C4-2B (cell line): ENCODE data around the gene KCNIP4.

Experiments used
- H3K27ac ChIP-seq: fragments of 450-650 bp; 2 replicates; pipeline ENCODE4 v1.5.1; 2017
- ZFX ChIP-seq: fragments of 450-650 bp; IDR thresholded peaks from 2 replicates; pipeline ENCODE4 v1.6.1; 2017
- TF ChIP-seq, protein P1 (sequence below): fragments of 450-650 bp; conservative IDR thresholded peaks from 2 replicates; pipeline ENCODE4 v1.5.1; 2017; ENCODE audit warnings: mild to moderate bottlenecking

Gene KCNIP4

DNA sequence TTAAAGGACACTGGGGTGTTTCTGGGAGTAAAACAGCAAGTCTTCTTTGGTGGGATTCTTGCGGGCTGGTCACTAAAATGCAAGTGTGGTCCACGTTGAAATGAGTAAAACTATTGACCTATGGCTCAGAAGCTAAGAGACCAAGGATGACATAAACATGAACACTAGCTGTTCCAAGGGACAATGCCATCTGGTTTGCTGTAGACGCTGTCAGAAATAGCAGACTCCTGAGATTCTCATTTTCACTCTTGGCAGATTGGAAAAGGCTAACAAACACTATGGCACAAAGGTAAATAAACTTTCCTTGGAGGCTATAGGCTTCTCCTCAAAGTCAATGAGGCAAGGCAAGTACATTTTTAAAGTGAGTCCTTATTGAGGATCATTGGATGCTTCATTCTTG is 343.6 kb downstream of the KCNIP4 start:
- H3K27ac ChIP-seq: no peak overlapping the region
- TF ChIP-seq ZFX: no peak
- TF ChIP-seq, protein P1, sequence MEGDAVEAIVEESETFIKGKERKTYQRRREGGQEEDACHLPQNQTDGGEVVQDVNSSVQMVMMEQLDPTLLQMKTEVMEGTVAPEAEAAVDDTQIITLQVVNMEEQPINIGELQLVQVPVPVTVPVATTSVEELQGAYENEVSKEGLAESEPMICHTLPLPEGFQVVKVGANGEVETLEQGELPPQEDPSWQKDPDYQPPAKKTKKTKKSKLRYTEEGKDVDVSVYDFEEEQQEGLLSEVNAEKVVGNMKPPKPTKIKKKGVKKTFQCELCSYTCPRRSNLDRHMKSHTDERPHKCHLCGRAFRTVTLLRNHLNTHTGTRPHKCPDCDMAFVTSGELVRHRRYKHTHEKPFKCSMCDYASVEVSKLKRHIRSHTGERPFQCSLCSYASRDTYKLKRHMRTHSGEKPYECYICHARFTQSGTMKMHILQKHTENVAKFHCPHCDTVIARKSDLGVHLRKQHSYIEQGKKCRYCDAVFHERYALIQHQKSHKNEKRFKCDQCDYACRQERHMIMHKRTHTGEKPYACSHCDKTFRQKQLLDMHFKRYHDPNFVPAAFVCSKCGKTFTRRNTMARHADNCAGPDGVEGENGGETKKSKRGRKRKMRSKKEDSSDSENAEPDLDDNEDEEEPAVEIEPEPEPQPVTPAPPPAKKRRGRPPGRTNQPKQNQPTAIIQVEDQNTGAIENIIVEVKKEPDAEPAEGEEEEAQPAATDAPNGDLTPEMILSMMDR: no peak

DNA sequence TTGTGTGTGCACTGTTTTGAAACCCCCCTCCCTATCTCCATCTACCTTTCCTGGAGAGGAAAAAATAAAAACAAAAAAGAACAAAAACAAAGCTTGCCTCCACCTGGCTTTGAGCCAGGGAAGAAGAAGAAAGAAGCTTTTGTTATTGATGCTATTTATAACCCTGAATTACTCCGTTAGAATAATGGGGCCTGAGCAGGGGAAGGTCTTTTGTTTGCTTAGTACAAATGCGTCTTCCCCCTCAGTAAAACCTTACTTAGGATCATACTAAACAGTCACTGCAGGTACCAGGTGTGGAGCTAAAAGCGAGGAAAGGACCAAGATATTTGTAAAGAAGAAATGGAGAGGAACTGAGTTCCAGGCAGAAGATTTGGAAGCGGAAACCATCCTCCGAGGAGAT is 352.1 kb downstream of the KCNIP4 start:
- H3K27ac ChIP-seq: no peak overlapping the region
- TF ChIP-seq ZFX: no peak
- TF ChIP-seq, protein P1: no peak

DNA sequence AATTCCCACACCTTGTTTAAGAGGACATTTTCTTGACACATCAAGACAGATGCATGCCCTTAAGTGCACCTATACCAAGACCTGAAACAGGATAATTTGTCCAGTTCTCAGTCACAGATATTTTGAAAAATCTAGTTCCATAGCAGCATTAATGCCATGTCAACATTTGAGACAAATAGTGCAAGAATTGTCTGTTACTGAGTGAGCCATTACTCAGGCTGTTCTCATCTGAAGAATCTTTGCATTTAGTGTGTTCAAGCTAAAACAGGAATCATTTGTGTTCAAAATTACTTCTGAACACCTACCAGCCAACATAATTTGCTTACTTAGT is 354.9 kb downstream of the KCNIP4 start:
- no peak overlapping the region for H3K27ac ChIP-seq
- no peak for TF ChIP-seq ZFX
- TF ChIP-seq, protein P1: no peak

DNA sequence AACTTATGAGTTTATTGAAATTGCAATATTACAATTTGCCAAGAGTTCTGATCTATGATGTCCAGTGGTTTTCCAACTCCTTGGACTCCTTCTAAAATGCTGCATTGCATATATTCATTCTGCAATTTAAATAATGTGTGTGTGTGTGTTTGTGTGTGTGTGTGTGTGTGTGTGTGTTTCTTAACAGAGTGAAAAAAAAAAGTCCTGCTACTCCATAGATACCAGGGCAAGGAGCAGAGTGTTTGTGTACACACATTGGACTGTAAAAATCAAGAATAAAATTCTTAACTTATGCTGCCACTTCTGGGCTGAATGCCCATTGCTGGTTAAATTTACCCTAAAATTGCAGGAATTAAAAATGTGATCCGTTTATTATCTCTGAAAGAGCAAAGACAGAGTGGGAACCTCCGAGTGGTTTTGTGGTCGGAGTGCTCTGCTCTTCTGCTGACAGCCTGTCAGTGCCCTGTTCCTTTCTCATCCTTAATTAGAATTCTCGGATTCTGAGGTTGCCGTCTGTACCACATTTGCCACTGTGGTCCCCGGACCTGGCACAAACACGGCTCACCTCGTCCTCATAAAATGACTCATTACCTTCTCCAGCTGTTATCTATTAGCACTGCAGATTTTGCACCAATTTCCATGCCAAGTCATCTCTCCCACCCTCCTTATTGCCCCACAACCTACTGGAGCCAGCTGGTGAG is 355.5 kb downstream of the KCNIP4 start:
- H3K27ac ChIP-seq: no peak overlapping the region
- TF ChIP-seq ZFX: no peak
- TF ChIP-seq, protein P1: no peak

DNA sequence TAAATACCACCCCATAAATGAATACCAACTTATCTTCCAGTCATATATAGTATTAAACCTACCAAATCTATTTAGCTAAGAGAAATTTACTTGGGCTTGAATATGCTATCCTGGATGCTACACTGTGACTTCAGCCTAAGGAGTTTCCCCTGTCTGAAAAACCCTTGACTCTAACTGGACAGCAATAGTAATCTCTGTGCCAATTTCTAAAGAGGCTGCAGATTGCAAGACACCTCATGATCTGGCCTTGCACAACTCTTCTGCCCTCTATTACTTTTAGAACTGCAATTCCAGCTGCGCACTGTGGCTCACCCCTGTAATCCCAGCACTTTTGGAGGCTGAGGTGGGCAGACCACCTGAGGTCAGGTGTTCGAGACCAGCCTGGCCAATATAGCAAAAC is 371.5 kb downstream of the KCNIP4 start:
- no peak overlapping the region for H3K27ac ChIP-seq
- no peak for TF ChIP-seq ZFX
- TF ChIP-seq, protein P1: no peak

DNA sequence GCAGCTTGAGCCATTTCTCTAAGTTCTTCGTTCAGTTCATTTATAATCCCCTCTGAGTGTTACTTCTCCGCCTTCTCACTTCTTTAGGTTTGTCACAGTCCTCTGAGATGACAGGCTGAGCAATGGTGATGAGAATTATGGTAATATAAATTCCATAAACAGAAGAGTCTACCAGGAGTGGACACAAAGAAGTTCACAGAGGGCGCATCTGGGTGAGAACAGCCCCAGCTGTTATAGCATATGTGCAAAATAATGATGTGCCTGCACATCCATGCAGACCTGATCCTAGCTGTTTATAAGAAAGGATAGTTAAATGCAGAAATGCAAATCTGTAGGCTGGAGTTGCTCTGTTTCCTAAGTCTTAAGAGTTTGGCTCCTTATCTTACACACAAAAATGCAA is 377.5 kb downstream of the KCNIP4 start:
- TF ChIP-seq, protein P1: no peak
- no peak for TF ChIP-seq ZFX
- no peak overlapping the region for H3K27ac ChIP-seq

DNA sequence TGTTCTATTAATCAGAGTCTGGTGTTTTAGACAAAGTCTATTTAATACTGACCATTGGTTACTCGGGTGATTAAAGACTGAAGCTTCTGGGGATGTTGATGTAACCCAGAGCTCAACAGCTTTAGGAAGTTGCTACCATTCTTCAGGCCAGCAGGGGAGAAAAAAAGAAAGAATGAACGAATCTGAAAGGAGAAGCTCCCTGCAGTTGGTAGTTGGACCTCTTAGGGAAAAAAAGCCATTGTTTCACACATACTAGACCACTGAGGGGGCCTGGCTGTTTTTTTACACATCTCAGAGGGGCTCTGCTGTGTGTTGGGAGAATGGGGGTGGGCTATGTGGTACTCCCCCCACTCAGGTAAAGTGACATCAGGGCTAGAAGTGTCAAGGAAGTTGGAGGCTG is 378.9 kb downstream of the KCNIP4 start:
- H3K27ac ChIP-seq: no peak overlapping the region
- no peak for TF ChIP-seq ZFX
- TF ChIP-seq, protein P1: no peak
